ENCODE data around the gene RAB36.

The RAB36 gene

GRCh38 chr22:23144932-23145877 is at the start of gene RAB36:
TSS of gene RAB36 (plus strand) at chr22:23145477. CDS start at chr22:23146617, 1,140 bp downstream.
- in situ Hi-C loops (cut with MboI; ENCODE audit: low pct_unique_long_range_greater_than_20kb, low sequenced_read_pairs): no loop called here
- DNase-seq: no peak

- no peak for DNase-seq
- in situ Hi-C loops (cut with MboI; ENCODE audit: low pct_unique_long_range_greater_than_20kb, low sequenced_read_pairs): no loop called here
Measured at GRCh38 chr22:23095733-23096342, 49.4 kb upstream of the RAB36 start.

- in situ Hi-C loops (cut with MboI; ENCODE audit: low pct_unique_long_range_greater_than_20kb, low sequenced_read_pairs): no loop called here
- no peak for DNase-seq
Measured at GRCh38 chr22:23097412-23098229, 47.7 kb upstream of the RAB36 start.

- in situ Hi-C loops (cut with MboI; ENCODE audit: low pct_unique_long_range_greater_than_20kb, low sequenced_read_pairs): no loop called here
- DNase-seq: no peak
Measured at GRCh38 chr22:23098230-23098705, 47.0 kb upstream of the RAB36 start.

- DNase-seq: no peak
- in situ Hi-C loops (cut with MboI; ENCODE audit: low pct_unique_long_range_greater_than_20kb, low sequenced_read_pairs): no loop called here
Measured at GRCh38 chr22:23098718-23099530, 46.4 kb upstream of the RAB36 start.

GRCh38 chr22:23099531-23099804 is 45.8 kb upstream of the RAB36 start:
- DNase-seq: no peak
- in situ Hi-C loops (cut with MboI; ENCODE audit: low pct_unique_long_range_greater_than_20kb, low sequenced_read_pairs): no loop called here

GRCh38 chr22:23100124-23100801 is 45.0 kb upstream of the RAB36 start:
- in situ Hi-C loops (cut with MboI; ENCODE audit: low pct_unique_long_range_greater_than_20kb, low sequenced_read_pairs): no loop called here

GRCh38 chr22:23101524-23101923 is 43.8 kb upstream of the RAB36 start:
- no peak for DNase-seq
- in situ Hi-C loops (cut with MboI; ENCODE audit: low pct_unique_long_range_greater_than_20kb, low sequenced_read_pairs): no loop called here

More at GRCh38 chr22:23100124-23100801, 45.0 kb upstream of the RAB36 start:
- DNase-seq: no peak

- DNase-seq: no peak
- in situ Hi-C loops (cut with MboI; ENCODE audit: low pct_unique_long_range_greater_than_20kb, low sequenced_read_pairs): no loop called here
Measured at GRCh38 chr22:23102002-23102655, 43.1 kb upstream of the RAB36 start.

GRCh38 chr22:23102776-23103175 is 42.5 kb upstream of the RAB36 start:
- in situ Hi-C loops (cut with MboI; ENCODE audit: low pct_unique_long_range_greater_than_20kb, low sequenced_read_pairs): no loop called here

GRCh38 chr22:23103199-23103954 is 41.9 kb upstream of the RAB36 start:
- in situ Hi-C loops (cut with MboI; ENCODE audit: low pct_unique_long_range_greater_than_20kb, low sequenced_read_pairs): no loop called here
- DNase-seq: no peak

More at GRCh38 chr22:23102776-23103175, 42.5 kb upstream of the RAB36 start:
- DNase-seq: no peak

GRCh38 chr22:23104187-23104971 is 40.9 kb upstream of the RAB36 start:
- in situ Hi-C loops (cut with MboI; ENCODE audit: low pct_unique_long_range_greater_than_20kb, low sequenced_read_pairs): no loop called here
- no peak for DNase-seq

- in situ Hi-C loops (cut with MboI; ENCODE audit: low pct_unique_long_range_greater_than_20kb, low sequenced_read_pairs): no loop called here
- no peak for DNase-seq
Measured at GRCh38 chr22:23105304-23105703, 40.0 kb upstream of the RAB36 start.

- DNase-seq: no peak
- in situ Hi-C loops (cut with MboI; ENCODE audit: low pct_unique_long_range_greater_than_20kb, low sequenced_read_pairs): no loop called here
Measured at GRCh38 chr22:23105919-23106318, 39.4 kb upstream of the RAB36 start.

- no peak for DNase-seq
- in situ Hi-C loops (cut with MboI; ENCODE audit: low pct_unique_long_range_greater_than_20kb, low sequenced_read_pairs): no loop called here
Measured at GRCh38 chr22:23106344-23106743, 38.9 kb upstream of the RAB36 start.

- in situ Hi-C loops (cut with MboI; ENCODE audit: low pct_unique_long_range_greater_than_20kb, low sequenced_read_pairs): no loop called here
- no peak for DNase-seq
Measured at GRCh38 chr22:23106906-23107367, 38.3 kb upstream of the RAB36 start.
